KMS-11 (cell line): ENCODE measurements around the gene KRTAP2-1.
"Not testable (repeated sequence)": the region's sequence is repeated elsewhere in the genome, so short reads cannot be mapped to it uniquely, and the experiment has no call there.

ENCODE experiments used
- H2AFZ ChIP-seq: fragments of 200-600 bp; sonication (generic); 2 replicates; pipeline ENCODE4 v1.6.1; 2016; ENCODE audit warnings: antibody characterized with exemption, mixed run types, low read depth
- H3K27ac ChIP-seq: fragments of 200-600 bp; sonication (generic); 2 replicates; pipeline ENCODE4 v1.6.1; 2016; ENCODE audit warnings: mild to moderate bottlenecking, mixed run types
- H3K27me3 ChIP-seq: fragments of 200-600 bp; sonication (generic); 2 replicates; pipeline ENCODE4 v1.6.1; 2017; ENCODE audit warnings: mild to moderate bottlenecking, low read depth, mixed run types, moderate library complexity; ENCODE audit not compliant: insufficient read depth
- H3K36me3 ChIP-seq: fragments of 200-600 bp; sonication (generic); 2 replicates; pipeline ENCODE4 v1.6.1; 2017; ENCODE audit warnings: mild to moderate bottlenecking, mixed run types; ENCODE audit not compliant: insufficient read depth
- H3K4me1 ChIP-seq: fragments of 200-600 bp; sonication (generic); 2 replicates; pipeline ENCODE4 v1.6.1; 2016; ENCODE audit warnings: mild to moderate bottlenecking, low read depth, mixed run types; ENCODE audit not compliant: poor library complexity, severe bottlenecking
- H3K4me2 ChIP-seq: fragments of 200-600 bp; sonication (generic); 2 replicates; pipeline ENCODE4 v1.7.0; 2016; ENCODE audit warnings: mild to moderate bottlenecking, mixed run types
- H3K4me3 ChIP-seq: fragments of 200-600 bp; sonication (generic); IDR thresholded peaks from 2 replicates; pipeline ENCODE4 v1.6.1; 2017; ENCODE audit warnings: low read depth, low read length, mixed read lengths; ENCODE audit not compliant: insufficient read depth
- H3K79me2 ChIP-seq: fragments of 200-600 bp; sonication (generic); 2 replicates; pipeline ENCODE4 v1.6.1; 2016; ENCODE audit warnings: low read depth, mixed run types; ENCODE audit not compliant: insufficient read depth
- H3K9ac ChIP-seq: fragments of 200-600 bp; sonication (generic); 2 replicates; pipeline ENCODE4 v1.6.1; 2016; ENCODE audit warnings: mild to moderate bottlenecking, mixed run types
- H4K20me1 ChIP-seq: fragments of 200-600 bp; sonication (generic); 2 replicates; pipeline ENCODE4 v1.6.1; 2016; ENCODE audit warnings: mild to moderate bottlenecking, mixed run types; ENCODE audit not compliant: insufficient read depth
- TF ChIP-seq, protein P1 (sequence below): fragments of 200-600 bp; sonication (generic); conservative IDR thresholded peaks from 2 replicates; pipeline ENCODE4 v1.6.1; 2017; ENCODE audit warnings: low read depth, mild to moderate bottlenecking, antibody characterized with exemption, low read length, moderate library complexity, mixed read lengths

KRTAP2-1 gene

DNA sequence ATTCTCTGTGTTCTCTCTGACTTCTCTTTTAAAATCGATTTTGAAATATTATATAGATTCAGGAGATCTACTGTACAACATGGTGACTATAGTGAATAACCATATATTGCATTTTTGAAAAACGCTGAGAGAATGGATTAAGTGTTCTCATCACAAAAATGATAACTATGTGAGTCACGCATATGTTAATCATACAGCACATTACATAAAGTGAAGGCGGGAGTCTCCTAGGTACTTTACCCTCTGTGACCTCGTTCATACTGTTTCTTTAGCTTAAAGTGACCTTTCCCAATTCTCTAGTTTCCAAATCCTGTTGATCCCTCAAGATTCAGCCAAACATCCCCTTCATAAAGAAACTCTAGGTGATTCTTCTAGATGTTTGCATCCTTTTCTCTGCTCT is 44.3 kb downstream of the KRTAP2-1 start:
- H3K4me2 ChIP-seq: no peak overlapping the region
- TF ChIP-seq, protein P1, sequence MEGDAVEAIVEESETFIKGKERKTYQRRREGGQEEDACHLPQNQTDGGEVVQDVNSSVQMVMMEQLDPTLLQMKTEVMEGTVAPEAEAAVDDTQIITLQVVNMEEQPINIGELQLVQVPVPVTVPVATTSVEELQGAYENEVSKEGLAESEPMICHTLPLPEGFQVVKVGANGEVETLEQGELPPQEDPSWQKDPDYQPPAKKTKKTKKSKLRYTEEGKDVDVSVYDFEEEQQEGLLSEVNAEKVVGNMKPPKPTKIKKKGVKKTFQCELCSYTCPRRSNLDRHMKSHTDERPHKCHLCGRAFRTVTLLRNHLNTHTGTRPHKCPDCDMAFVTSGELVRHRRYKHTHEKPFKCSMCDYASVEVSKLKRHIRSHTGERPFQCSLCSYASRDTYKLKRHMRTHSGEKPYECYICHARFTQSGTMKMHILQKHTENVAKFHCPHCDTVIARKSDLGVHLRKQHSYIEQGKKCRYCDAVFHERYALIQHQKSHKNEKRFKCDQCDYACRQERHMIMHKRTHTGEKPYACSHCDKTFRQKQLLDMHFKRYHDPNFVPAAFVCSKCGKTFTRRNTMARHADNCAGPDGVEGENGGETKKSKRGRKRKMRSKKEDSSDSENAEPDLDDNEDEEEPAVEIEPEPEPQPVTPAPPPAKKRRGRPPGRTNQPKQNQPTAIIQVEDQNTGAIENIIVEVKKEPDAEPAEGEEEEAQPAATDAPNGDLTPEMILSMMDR: no peak
- H3K4me3 ChIP-seq: no peak overlapping the region
- H3K9ac ChIP-seq: no peak overlapping the region
- H4K20me1 ChIP-seq: no peaks in the 10 kb centered on the region
- no peak overlapping the region for H2AFZ ChIP-seq
- H3K27ac ChIP-seq: no peak overlapping the region
- no peaks in the 10 kb centered on the region for H3K4me1 ChIP-seq
- H3K27me3 ChIP-seq: no peaks in the 10 kb centered on the region
- H3K36me3 ChIP-seq: no peaks in the 10 kb centered on the region
- H3K79me2 ChIP-seq: no peaks in the 10 kb centered on the region

DNA sequence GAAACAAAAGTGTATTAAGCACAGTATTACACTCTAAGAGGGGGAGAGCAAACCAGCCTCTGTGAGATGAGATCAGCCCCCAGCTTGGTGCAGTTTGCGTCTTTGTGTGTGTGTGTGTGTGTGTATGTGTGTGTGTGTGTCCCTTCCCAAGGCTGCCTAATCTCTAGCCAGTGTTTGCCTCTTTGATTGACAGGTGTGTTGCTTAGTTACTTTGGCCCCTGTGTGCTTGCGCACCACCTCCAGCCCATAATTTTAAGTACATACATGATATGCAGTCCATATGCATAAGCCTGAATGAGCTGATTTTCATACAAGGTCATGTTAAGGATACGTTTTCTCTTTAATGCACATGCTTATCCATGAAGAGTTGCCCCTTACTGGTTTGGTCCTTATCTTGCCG is 45.3 kb downstream of the KRTAP2-1 start:
- no peaks in the 10 kb centered on the region for H4K20me1 ChIP-seq
- no peak overlapping the region for H3K4me3 ChIP-seq
- H3K4me1 ChIP-seq: no peaks in the 10 kb centered on the region
- H3K4me2 ChIP-seq: no peak overlapping the region
- H3K27ac ChIP-seq: no peak overlapping the region
- H3K27me3 ChIP-seq: no peaks in the 10 kb centered on the region
- TF ChIP-seq, protein P1: no peak
- H2AFZ ChIP-seq: no peak overlapping the region
- no peaks in the 10 kb centered on the region for H3K36me3 ChIP-seq
- H3K9ac ChIP-seq: no peak overlapping the region
- no peaks in the 10 kb centered on the region for H3K79me2 ChIP-seq

DNA sequence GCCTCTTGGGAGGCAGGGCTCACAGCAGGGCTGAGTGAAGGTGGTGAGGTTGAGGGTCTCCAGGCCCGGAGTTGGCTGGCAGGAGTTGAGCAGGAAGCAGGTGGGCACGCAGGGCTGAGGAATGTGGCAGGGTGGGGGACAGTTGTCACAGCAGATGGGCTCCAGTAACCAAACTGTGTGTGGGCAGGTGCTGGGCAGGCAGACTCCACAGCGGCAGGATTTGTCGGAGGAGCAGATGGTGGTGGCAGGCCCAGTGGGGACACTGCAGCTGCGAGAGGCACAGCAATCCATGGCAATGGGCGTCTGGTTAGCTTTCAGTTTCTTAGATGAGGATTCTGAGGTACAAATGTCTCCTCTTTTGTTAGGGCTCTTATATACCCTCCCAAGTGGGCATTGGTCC is 47.6 kb downstream of the KRTAP2-1 start, which contains the start of gene KRTAP3-2:
TSS of gene KRTAP3-2 (minus strand) at position 344 of the 400 bp plus-strand sequence. CDS start at position 291, 53 bp downstream.
- H4K20me1 ChIP-seq, H3K36me3 ChIP-seq, H2AFZ ChIP-seq: not testable (repeated sequence)

DNA sequence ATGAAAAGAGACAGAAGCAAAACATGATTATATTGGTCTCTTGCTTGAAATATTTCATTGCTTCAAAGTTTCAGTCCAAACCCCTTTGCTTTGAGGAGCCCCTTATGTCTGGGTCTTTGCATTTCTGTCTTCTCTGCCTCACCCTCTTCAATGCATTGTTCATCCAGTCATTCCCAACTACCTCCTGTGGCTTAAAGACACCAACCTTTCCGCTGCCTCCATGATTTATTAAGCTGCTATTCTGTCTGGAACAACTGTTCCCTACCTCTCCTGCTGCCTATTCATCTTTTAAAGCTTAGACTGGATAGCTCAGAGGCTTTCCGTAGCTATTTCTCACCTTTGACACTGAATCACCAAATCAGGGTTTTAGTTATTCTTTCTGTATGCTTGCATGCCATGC is 49.8 kb downstream of the KRTAP2-1 start:
- no peak overlapping the region for H3K4me3 ChIP-seq
- no peak overlapping the region for H2AFZ ChIP-seq
- TF ChIP-seq, protein P1: no peak
- no peaks in the 10 kb centered on the region for H3K4me1 ChIP-seq
- no peaks in the 10 kb centered on the region for H4K20me1 ChIP-seq
- no peaks in the 10 kb centered on the region for H3K27me3 ChIP-seq
- no peak overlapping the region for H3K27ac ChIP-seq
- no peaks in the 10 kb centered on the region for H3K36me3 ChIP-seq
- H3K79me2 ChIP-seq: no peaks in the 10 kb centered on the region
- H3K9ac ChIP-seq: no peak overlapping the region
- H3K4me2 ChIP-seq: no peak overlapping the region

More for the DNA sequence above, 47.6 kb downstream of the KRTAP2-1 start, which contains the start of gene KRTAP3-2:
- not testable (repeated sequence) for H3K4me1 ChIP-seq, H3K27ac ChIP-seq, H3K27me3 ChIP-seq, H3K4me3 ChIP-seq, H3K9ac ChIP-seq, H3K4me2 ChIP-seq, H3K79me2 ChIP-seq

DNA sequence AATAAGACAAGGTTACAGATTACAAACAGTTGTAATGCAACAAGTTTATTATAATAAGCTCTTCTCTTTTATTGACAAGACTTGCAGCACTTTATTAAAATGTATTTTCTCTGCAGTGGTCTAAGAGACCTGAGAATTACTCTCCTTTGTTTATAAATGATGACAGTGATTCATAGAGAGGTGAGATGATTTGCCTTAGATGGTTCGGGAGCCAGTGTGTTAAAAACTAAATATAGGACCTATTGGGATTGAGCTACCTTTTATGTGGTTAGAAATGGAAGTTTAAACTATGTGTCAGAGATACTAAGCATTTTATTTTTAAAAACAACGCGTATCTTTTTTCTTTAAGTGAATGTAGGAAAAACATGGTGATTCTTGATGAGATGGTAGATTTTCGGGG is 50.3 kb downstream of the KRTAP2-1 start:
- TF ChIP-seq, protein P1: no peak
- H3K27me3 ChIP-seq: no peaks in the 10 kb centered on the region
- H2AFZ ChIP-seq: no peak overlapping the region
- H3K4me1 ChIP-seq: no peaks in the 10 kb centered on the region
- H3K4me2 ChIP-seq: no peak overlapping the region
- H3K27ac ChIP-seq: no peak overlapping the region
- no peak overlapping the region for H3K9ac ChIP-seq
- H4K20me1 ChIP-seq: no peaks in the 10 kb centered on the region
- H3K36me3 ChIP-seq: no peaks in the 10 kb centered on the region
- H3K79me2 ChIP-seq: no peaks in the 10 kb centered on the region
- no peak overlapping the region for H3K4me3 ChIP-seq
